Esophagus squamous epithelium (tissue), 5 donors: ENCODE results near the gene HOXB5. TPM values are rescaled to one million over a fixed set of nuclear protein-coding genes. Genes with fewer than 3 reads are reported as not detected.

Source experiments
- DNase-seq: peaks from one replicate; lab custom pipeline; 2025; lab: John Stamatoyannopoulos, UW
- H3K27ac ChIP-seq, 4 donors: fragments of 200-600 bp; sonication (generic); one replicate each; pipeline ENCODE4 v1.5.1; 2016 to 2019; ENCODE audit warnings: mild to moderate bottlenecking in 1 of 4
- H3K27me3 ChIP-seq, 4 donors: fragments of 200-600 bp; sonication (generic); 1 replicate in 3 of 4; 2 replicates in 1 of 4; pipeline versions ENCODE4 v1.5.1 to v1.6.0; 2017 to 2021; ENCODE audit warnings: antibody characterized with exemption in 1 of 4
- H3K36me3 ChIP-seq, 3 donors: fragments of 200-600 bp; sonication (generic); one replicate each; pipeline ENCODE4 v1.5.1; 2016 to 2019
- H3K4me1 ChIP-seq, 3 donors: fragments of 200-600 bp; sonication (generic); one replicate each; pipeline ENCODE4 v1.5.1; 2017 to 2019
- H3K4me3 ChIP-seq, 4 donors: fragments of 200-600 bp; sonication (generic); 1 replicate in 3 of 4; 2 replicates in 1 of 4; pipeline ENCODE4 v1.5.1; 2016 to 2019; ENCODE audit warnings: mild to moderate bottlenecking in 2 of 4, moderate library complexity in 1 of 4
- H3K9me3 ChIP-seq, 3 donors: fragments of 200-600 bp; sonication (generic); one replicate each; pipeline ENCODE4 v1.5.1; 2016 to 2019
- POLR2A ChIP-seq, 4 donors: fragments of 450-650 bp; IDR thresholded peaks; one replicate each; pipeline ENCODE4 v1.6.1; 2017; ENCODE audit warnings: antibody characterized with exemption in 4 of 4, mild to moderate bottlenecking in 4 of 4, moderate library complexity in 3 of 4
- WGBS, 2 donors: methylation state at CpG; one replicate each; pipeline ENCODE4 v1.1.5; 2018; 5-methylcytosine and 5-hydroxymethylcytosine counted together
- intact Hi-C: fragments of 100-400 bp; cut with DNase I; formaldehyde crosslinking; loops from one replicate; pipeline ENCODE4 v1.15.0; 2022
- total RNA-seq, 4 donors: library from RNA; depleted of rRNA; stranded (reverse); fragments of >200 nt; gene quantifications; one replicate each; pipeline ENCODE4 v1.1.0, GENCODE V29; 2016
- TF ChIP-seq, protein P1 (sequence below), 6 experiments: fragments of 450-650 bp in 4 of 6; fragments of 200-600 bp in 2 of 6; sonication (generic) in 2 of 6; IDR thresholded peaks; one replicate each; pipeline ENCODE4 v1.5.1; 2016 to 2019; ENCODE audit warnings: antibody characterized with exemption in 6 of 6, mild to moderate bottlenecking in 4 of 6, moderate library complexity in 4 of 6
- donor health status: DM: yes; HTN: yes; CAD: no.

The HOXB5 gene
- total RNA-seq, 4 donors from 2014 or later: not detected

GRCh38 chr17:48618256-48618896, 24.8 kb upstream of the HOXB5 start:
- no peaks in the 10 kb centered on the region for H3K9me3 ChIP-seq
- no peak for DNase-seq
- peaks cover 2 to 29% (median 10%) of the 10 kb centered on the region in 3 donors for H3K4me1 ChIP-seq
- peaks cover 43 to 100% (median 80%) of the 10 kb centered on the region in 4 donors for H3K27me3 ChIP-seq
- WGBS, 2 donors: 4 to 5% methylated on average over 24 to 25 of the region's 25 CpGs
- no peak for TF ChIP-seq POLR2A (IDR thresholded peaks at IDR 0.05)
- TF ChIP-seq, protein P1, sequence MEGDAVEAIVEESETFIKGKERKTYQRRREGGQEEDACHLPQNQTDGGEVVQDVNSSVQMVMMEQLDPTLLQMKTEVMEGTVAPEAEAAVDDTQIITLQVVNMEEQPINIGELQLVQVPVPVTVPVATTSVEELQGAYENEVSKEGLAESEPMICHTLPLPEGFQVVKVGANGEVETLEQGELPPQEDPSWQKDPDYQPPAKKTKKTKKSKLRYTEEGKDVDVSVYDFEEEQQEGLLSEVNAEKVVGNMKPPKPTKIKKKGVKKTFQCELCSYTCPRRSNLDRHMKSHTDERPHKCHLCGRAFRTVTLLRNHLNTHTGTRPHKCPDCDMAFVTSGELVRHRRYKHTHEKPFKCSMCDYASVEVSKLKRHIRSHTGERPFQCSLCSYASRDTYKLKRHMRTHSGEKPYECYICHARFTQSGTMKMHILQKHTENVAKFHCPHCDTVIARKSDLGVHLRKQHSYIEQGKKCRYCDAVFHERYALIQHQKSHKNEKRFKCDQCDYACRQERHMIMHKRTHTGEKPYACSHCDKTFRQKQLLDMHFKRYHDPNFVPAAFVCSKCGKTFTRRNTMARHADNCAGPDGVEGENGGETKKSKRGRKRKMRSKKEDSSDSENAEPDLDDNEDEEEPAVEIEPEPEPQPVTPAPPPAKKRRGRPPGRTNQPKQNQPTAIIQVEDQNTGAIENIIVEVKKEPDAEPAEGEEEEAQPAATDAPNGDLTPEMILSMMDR (IDR thresholded peaks at IDR 0.05): peak; percentile 94 to 98 (median 98)
- H3K36me3 ChIP-seq: no peaks in the 10 kb centered on the region
- no peak overlapping the region for H3K27ac ChIP-seq
- H3K4me3 ChIP-seq: no peak overlapping the region
- intact Hi-C loops: no loop called here

GRCh38 chr17:48617471-48618255, 24.1 kb upstream of the HOXB5 start:
- WGBS, 2 donors: 10 to 18% methylated on average over 14 to 27 of the region's 43 CpGs
- H3K4me3 ChIP-seq: no peak overlapping the region
- H3K36me3 ChIP-seq: no peaks in the 10 kb centered on the region
- no peak for TF ChIP-seq POLR2A (IDR thresholded peaks at IDR 0.05)
- TF ChIP-seq, protein P1 (IDR thresholded peaks at IDR 0.05): no peak
- intact Hi-C loops: no loop called here
- H3K9me3 ChIP-seq: no peaks in the 10 kb centered on the region
- H3K4me1 ChIP-seq: peaks cover 10 to 36% (median 15%) of the 10 kb centered on the region in 3 donors
- peaks cover 47 to 100% (median 76%) of the 10 kb centered on the region in 4 donors for H3K27me3 ChIP-seq
- no peak overlapping the region for H3K27ac ChIP-seq
- no peak for DNase-seq

GRCh38 chr17:48616717-48617470, 23.3 kb upstream of the HOXB5 start:
- Histone ChIP-seq H3K9me3 (no peaks in the 10 kb centered on the region), H3K27me3 (peaks cover 55 to 100% (median 81%) of the 10 kb centered on the region in 4 donors), H3K4me1 (peaks cover 13 to 43% (median 22%) of the 10 kb centered on the region in 3 donors), H3K27ac (no peak overlapping the region), H3K36me3 (no peaks in the 10 kb centered on the region), H3K4me3 (no peak overlapping the region)
- intact Hi-C loops: no loop called here
- WGBS, 2 donors: 18 to 19% methylated on average over 15 of the region's 15 CpGs
- no peak for TF ChIP-seq POLR2A (IDR thresholded peaks at IDR 0.05)
- TF ChIP-seq, protein P1 (IDR thresholded peaks at IDR 0.05): no peak
- no peak for DNase-seq

DNA sequence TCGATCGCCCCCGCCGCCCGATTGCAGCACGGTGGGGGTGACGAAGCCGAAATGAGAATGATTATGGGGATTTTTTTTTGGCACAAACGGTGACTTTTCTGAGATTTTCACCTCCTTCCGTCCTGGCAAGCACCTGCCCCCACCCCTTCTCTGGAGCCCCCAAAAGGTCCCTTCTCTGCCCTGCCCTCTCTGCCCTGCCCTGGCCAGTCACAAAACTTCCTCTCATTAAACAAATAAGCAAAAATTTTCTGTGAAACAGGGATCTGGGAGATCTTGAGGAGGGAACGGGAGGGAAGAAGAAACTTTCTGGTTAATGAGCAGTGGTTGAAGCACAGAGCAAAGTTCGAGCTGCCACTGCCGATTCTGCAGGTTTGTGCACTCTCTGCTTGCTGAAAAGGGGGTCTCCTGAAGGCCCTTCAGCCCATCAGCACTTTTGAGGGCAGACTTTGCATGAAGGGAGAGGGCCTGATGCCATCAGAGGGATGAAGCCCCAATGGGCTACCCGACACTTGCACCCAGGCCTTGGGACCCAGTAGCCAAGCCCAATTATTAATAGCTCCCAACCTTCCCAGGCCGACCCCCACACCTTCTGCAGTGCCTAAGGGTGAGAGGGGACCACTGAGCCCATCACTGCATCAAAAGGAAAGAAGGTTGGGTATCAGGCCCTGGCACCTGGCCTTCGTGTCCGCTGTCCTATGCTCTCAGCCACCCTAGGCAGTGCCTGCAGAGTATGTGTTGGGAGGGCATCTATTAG, 22.6 kb upstream of the HOXB5 start:
- intact Hi-C loops: no loop called here
- Histone ChIP-seq H3K4me3 (no peak overlapping the region), H3K9me3 (no peaks in the 10 kb centered on the region), H3K27me3 (peaks cover 61 to 100% (median 80%) of the 10 kb centered on the region in 4 donors), H3K27ac (no peak overlapping the region), H3K36me3 (no peaks in the 10 kb centered on the region), H3K4me1 (peaks cover 13 to 51% (median 30%) of the 10 kb centered on the region in 3 donors)
- no peak for DNase-seq
- WGBS, 2 donors: 14 to 15% methylated on average over 10 to 16 of the region's 17 CpGs
- TF ChIP-seq, protein P1 (IDR thresholded peaks at IDR 0.05): no peak
- no peak for TF ChIP-seq POLR2A (IDR thresholded peaks at IDR 0.05)
